ENCODE measurements around the gene ATP2C2.

DNA sequence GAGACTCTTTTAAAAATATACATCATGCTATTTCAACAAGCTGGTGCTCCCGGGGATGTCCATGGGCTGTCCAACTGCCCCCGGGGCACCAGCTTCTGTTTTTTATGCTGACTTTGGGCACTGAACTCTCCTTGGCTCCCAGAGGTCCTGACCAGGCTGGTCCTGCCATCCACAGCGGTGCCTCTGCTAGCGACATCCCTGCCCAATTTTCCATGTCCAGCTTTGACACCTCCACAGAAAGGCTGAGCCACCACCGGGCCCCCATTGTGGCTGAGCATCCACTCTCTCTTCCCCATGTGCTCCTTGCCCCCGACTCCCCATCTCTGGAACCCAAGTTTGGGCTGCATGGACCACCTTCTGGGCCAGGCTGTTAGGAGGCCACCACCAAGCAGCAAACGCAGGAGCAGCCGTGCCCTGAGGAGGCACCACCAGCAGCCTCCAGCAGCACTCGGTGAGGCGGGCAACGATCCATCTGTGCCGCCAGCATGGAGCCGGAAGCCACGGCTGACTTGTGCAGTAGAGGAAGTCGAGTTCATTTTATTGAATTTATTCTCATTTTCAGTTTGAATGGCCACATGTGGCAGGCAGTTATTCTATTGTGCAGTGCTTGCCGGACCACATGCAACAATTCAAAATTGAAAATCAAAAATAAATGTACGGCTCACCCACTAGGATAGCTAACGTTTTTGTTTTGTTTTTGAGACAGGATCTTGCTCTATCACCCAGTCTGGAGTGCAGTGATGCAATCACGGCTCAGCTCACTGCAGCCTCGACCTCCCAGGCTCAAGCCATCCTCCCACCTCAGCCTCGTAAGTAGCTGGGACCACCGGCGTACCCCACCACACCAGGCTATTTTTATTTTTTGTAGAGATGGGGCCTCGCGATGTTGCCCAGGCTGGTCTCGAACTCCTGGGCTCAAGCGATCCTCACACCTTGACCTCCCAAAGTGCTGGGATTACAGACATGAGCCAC, 139.0 kb downstream of the ATP2C2 start:
- TF ChIP-seq HDGF (IDR thresholded peaks at IDR 0.05; ENCODE audit: borderline replicate concordance) (no peak), SP1 (IDR thresholded peaks at IDR 0.05) (no peak)
